ENCODE results near the gene HNRNPF.

HNRNPF gene

DNA sequence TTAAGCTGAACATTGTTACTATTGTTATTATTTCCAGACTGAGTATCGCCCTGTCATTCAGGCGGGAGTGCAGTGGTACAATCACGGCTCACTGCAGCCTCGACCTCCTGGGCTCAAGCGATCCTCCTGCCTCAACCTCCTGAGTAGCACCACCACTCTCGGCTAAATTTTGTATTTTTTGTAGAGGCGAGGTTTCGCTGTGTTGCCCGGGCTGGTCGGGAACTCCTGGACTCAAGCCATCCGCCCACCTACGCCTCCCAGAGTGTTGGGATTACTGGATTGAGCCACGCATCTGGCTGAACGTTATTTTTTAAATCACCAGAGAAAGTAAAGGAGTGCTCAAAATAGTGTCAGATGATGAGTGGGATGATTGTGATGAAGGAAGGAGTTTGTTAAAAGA, 1.4 kb upstream of the HNRNPF start:
- no peaks in the 10 kb centered on the region for H3K36me3 ChIP-seq (ENCODE audit: insufficient read depth, low read length)
- peaks cover 6% of the 10 kb centered on the region; the same call in 1 of the 2 replicates for H3K4me1 ChIP-seq (ENCODE audit: insufficient read depth, low read length)
- no peak overlapping the region; the same call in 1 of the 2 replicates for H3K9ac ChIP-seq (ENCODE audit: low read depth, low read length)
- no peaks in the 10 kb centered on the region for H3K9me3 ChIP-seq (ENCODE audit: control insufficient read depth, insufficient read depth, low read length)

DNA sequence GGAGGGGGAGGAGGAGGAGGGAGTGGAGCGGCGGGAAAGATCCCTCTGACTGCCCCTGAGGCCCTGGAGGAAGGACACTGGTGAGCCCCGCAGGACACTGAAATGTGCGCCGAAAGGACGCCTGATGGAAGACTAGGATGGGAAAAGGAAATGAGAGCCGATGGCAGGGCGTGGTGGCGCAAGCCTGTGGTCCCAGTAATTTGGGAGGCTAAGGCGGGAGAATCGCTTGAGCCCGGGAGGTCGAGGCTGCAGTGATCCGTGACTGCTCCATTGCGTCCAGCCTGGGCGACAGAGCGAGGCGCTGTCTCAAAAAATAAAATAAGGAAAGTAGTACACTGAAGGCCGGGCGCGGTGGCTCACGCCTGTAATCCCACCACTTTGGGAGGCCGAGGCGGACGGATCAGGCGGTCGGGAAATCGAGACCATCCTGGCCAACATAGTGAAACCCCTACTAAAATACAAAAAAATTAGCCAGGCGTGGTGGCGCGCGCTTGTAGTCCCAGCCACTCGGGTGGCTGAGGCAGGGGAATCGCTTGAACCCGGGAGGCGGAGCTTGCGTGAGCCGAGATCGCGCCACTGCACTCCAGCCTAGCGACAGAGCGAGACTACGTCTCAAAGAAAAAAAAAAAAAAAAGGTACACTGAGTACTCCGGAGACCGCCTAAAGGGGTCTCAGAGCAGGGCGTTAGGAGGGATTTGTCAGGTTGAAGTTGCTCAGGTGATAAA, 561 bp upstream of the HNRNPF start:
- H3K9ac ChIP-seq (ENCODE audit: low read depth, low read length) = peak overlapping the region; percentile 82
- peaks cover 10% of the 10 kb centered on the region; the same call in 1 of the 2 replicates for H3K4me1 ChIP-seq (ENCODE audit: insufficient read depth, low read length)
- no peaks in the 10 kb centered on the region for H3K9me3 ChIP-seq (ENCODE audit: control insufficient read depth, insufficient read depth, low read length)
- H3K36me3 ChIP-seq (ENCODE audit: insufficient read depth, low read length) = no peaks in the 10 kb centered on the region

DNA sequence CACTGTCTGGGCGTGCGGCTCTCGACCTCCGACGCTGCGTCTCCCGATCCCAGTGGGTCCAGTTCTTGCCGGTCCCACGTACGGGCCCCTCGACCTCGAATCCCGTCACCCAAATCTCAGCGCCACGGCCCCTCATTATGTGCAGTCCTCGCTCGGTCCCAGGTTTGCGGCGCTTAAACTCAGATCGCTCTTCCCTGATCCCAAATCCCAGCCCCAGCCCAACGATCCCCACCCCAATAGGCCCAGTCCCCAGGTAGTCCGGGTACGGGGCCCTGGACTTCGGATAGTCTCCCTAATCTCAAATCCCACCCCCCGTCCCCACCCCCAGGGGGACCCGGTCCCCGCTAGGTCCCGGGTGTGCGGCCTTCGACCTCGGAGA, 666 bp downstream of the HNRNPF start:
- Histone ChIP-seq H3K4me1 (ENCODE audit: insufficient read depth, low read length) (peaks cover 21% of the 10 kb centered on the region), H3K9ac (ENCODE audit: low read depth, low read length) (peak overlapping the region; percentile 69), H3K9me3 (ENCODE audit: control insufficient read depth, insufficient read depth, low read length) (no peaks in the 10 kb centered on the region), H3K36me3 (ENCODE audit: insufficient read depth, low read length) (no peaks in the 10 kb centered on the region)

DNA sequence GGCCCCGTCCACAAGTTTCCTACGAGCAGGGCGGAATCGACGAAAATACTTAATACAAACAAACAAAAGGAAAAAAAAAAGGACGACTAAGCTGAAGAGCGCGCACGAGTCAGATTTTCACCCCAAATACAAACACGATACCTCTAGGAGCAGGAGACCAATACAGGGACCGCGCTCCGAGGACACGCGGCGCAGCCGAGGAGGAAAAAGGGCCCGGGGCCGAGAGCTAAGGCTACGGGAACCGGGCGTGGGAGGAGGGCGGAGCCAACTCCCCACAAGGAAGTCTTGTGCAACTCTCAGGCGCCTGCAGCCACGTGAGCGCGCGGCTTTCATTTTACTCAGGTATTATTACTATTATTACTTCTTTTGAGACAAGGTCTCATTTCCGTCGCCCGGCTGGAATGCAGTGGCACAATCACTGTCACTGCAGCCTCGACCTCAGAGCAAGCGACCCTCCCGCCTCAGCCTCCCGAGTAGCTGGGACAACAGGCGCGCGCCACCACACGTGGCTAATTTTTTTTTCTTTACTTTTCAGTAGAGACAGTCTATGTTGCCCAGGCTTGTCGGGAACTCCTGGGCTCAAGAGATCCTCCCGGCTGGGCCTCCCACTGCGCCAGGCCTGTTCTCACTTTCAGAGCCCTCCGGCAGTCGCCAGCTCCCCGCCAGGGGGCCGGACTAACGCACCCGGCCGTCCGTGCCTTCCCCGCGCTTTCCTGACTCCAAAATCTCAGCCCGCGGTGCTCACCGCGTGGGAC, 1.2 kb downstream of the HNRNPF start:
- peaks cover 25% of the 10 kb centered on the region for H3K4me1 ChIP-seq (ENCODE audit: insufficient read depth, low read length)
- no peaks in the 10 kb centered on the region for H3K36me3 ChIP-seq (ENCODE audit: insufficient read depth, low read length)
- peak overlapping the region; percentile 69 for H3K9ac ChIP-seq (ENCODE audit: low read depth, low read length)
- H3K9me3 ChIP-seq (ENCODE audit: control insufficient read depth, insufficient read depth, low read length) = no peaks in the 10 kb centered on the region

DNA sequence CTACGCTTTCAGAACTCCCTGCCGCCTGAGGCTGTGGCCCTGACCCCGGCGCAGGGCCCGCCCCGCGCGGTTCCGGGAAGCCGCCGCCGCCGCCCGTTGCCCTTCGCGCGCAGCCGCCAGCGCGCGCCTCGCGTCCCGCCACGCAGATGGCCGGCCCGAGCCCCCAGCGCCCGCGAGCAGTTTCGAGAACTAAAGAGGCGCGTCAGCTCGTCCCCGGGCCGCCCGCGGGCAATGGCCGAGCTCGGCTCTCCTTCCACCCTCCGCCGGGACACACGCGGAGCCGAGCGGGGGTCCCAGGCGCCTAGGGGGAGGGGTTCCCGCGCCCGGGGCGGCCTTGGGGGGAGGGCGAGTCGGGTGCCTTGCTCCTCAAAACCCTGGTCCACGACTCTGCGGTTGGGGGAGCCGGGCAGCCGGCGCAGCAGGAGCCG, 1.8 kb downstream of the HNRNPF start:
- H3K9ac ChIP-seq (ENCODE audit: low read depth, low read length) = peak overlapping the region; percentile 69
- no peaks in the 10 kb centered on the region for H3K9me3 ChIP-seq (ENCODE audit: control insufficient read depth, insufficient read depth, low read length)
- no peaks in the 10 kb centered on the region for H3K36me3 ChIP-seq (ENCODE audit: insufficient read depth, low read length)
- peaks cover 26% of the 10 kb centered on the region for H3K4me1 ChIP-seq (ENCODE audit: insufficient read depth, low read length)

DNA sequence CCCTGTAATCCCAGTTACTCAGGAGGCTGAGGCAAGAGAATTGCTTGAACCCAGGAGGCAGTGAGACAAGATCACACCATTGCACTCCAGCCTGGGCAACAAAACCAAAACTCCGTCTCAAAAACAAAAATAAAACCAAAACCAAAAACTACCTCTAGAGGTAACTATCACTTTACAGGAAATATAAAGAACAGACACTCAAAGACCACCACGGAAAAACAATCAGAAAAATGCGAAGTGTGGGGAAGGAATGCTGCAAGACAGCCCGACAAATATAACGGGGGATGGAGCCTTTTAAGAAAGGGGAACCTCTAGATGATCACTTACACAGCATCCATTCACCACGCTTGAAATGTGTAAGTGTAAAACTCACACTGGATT, 4.3 kb downstream of the HNRNPF start:
- Histone ChIP-seq H3K9ac (ENCODE audit: low read depth, low read length) (peak overlapping the region; percentile 14; the same call in 1 of the 2 replicates), H3K4me1 (ENCODE audit: insufficient read depth, low read length) (peaks cover 40% of the 10 kb centered on the region), H3K36me3 (ENCODE audit: insufficient read depth, low read length) (no peaks in the 10 kb centered on the region), H3K9me3 (ENCODE audit: control insufficient read depth, insufficient read depth, low read length) (no peaks in the 10 kb centered on the region)

DNA sequence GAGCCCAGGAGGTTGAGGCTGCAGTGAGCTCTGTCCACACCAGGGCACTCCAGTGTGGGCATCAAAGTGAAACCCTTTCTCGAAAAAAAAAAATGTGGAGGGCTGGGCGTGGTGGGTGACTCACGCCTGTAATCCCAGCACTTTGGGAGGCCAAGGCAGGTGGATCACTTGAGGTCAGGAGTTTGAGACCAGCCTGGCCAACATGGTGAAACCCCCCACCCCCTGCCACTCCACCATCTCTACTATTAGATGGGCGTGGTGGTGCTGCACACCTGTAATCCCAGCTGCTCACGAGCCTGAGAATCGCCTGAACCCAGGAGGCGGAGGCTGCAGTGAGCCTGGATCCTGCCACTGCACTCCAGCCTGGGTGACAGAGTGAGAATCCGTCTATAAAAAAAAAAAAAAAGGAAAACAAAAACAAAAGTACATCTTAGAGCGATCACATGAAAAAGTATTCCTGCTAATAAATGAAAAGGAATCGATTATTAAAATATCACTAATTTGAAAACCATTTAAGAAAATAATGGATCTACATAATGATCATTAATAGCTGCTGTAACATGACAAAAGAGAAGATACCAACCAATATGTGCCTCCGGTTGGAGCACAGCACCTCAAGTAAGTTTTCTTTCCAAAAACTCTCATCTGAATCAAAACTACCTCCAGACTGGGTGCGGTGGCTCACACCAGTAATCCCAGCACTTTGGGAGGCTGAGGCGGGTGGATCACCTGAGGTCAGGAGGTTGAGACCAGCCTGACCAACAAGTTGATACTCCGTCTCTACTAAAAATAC, 4.9 kb downstream of the HNRNPF start:
- Histone ChIP-seq H3K36me3 (ENCODE audit: insufficient read depth, low read length) (no peaks in the 10 kb centered on the region), H3K9me3 (ENCODE audit: control insufficient read depth, insufficient read depth, low read length) (no peaks in the 10 kb centered on the region), H3K9ac (ENCODE audit: low read depth, low read length) (peak overlapping the region; percentile 14; the same call in 1 of the 2 replicates), H3K4me1 (ENCODE audit: insufficient read depth, low read length) (peaks cover 45% of the 10 kb centered on the region)

DNA sequence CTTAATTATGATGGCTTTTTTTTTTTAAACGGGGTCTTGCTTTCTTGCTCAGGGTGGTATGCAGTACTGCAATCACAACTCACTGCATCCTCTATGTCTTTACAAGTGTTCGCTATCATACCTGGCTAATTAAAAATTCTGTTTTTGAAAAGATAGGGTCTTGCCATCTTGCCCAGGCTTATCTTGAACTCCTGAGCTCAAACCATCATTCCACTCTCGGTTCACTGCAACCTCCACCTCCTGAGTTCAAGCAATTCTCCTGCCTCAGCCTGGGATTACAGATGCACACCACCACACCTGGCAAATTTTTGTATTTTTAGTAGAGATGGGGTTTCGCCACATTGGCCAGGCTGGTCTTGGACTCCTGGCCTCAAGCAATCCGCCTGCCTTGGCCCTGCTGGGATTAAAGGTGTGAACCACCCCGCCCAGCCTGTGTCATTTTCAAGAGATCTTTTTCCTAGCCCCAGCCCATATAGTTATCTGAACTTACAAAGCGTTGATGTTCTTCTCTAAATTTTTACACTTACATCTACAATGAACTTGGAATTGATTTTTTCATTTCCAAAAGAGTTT, 6.0 kb downstream of the HNRNPF start:
- Histone ChIP-seq H3K4me1 (ENCODE audit: insufficient read depth, low read length) (peaks cover 50% of the 10 kb centered on the region), H3K9ac (ENCODE audit: low read depth, low read length) (no peak overlapping the region), H3K9me3 (ENCODE audit: control insufficient read depth, insufficient read depth, low read length) (no peaks in the 10 kb centered on the region), H3K36me3 (ENCODE audit: insufficient read depth, low read length) (no peaks in the 10 kb centered on the region)

DNA sequence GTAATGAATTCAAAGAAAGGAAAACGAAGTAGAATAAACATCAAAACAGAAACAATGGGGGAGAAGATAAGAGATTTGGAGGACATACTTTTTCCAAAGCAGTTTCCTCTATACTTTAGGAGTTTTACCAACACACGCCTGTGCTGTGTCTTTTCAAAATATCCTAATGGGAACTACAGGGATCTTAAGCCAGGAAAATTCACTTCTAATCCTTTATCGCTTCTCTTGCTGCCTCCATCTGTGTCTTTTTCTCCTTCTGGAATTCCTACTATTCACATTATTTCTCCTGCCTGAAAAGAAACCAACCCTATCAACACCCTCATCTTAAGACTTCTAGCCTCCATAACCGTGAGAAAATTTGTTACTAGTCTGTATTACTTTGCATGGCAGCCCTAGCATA, 6.8 kb downstream of the HNRNPF start:
- Histone ChIP-seq H3K4me1 (ENCODE audit: insufficient read depth, low read length) (peaks cover 50% of the 10 kb centered on the region), H3K36me3 (ENCODE audit: insufficient read depth, low read length) (no peaks in the 10 kb centered on the region), H3K9ac (ENCODE audit: low read depth, low read length) (no peak overlapping the region), H3K9me3 (ENCODE audit: control insufficient read depth, insufficient read depth, low read length) (no peaks in the 10 kb centered on the region)

DNA sequence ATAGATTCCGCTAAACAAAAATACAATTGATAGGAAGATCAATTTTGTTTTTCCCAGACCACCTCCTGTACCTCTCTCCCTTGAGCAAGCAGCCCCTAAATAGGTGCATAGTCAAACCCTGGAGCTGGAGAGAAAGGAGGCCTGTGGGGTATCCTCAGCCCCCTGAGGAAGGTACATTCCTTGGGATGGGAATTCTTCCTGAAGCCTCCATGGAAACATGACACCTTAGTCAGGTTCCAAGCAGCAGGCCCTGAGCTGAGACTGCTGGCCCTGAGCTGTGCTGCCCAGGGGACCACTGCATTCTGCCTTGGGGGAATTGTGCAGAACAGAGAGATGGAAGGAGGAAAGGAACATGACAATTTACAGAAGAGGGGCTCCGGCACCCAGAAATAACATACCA, 7.4 kb downstream of the HNRNPF start:
- H3K36me3 ChIP-seq (ENCODE audit: insufficient read depth, low read length) = no peaks in the 10 kb centered on the region
- no peaks in the 10 kb centered on the region for H3K9me3 ChIP-seq (ENCODE audit: control insufficient read depth, insufficient read depth, low read length)
- H3K9ac ChIP-seq (ENCODE audit: low read depth, low read length) = no peak overlapping the region
- peaks cover 50% of the 10 kb centered on the region for H3K4me1 ChIP-seq (ENCODE audit: insufficient read depth, low read length)

DNA sequence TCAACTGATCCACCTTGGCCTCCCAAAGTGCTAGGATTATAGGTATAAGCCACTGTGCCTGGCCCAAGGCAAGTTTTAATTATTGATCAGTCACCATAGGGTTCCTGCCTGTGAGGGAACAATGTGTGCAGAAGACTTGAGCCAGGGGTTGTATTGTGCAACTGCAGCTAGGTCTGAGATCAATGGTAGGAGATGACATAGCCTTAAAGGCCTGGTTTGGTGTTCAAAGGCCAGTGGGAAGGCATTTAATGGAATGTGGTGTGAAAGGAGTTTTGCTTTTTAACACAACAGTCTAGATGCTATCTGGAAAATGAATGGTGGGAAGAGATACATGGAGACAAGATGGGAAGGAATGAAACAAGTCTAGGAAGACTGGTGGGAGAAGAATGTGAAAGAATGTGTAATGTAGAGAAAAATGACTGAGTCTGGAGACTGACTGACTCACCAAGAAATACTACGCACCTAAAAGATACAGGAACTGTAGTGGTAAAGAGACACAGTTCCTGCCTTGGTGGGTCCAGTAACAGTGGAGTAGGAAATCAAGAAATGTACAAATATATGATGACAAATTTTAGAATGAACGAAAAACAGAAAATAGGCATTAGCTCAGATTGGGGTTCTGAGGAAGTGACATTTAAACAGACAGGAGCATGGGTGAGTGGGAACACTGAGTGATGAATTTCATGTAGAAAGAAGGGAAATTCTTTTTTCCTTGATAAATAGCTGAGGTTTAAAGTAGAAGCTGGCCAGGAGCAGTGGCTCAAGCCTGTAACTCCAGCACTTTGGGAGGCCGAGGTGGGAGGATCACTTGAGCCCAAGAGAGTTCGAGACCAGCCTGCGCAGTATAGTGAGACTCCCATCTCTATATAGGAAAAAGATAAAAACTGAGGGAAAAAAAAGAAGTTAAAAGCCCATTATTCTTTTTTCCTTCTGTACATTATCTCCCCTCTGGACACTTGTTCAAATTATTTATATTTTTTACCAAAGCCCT, 9.4 kb downstream of the HNRNPF start:
- Histone ChIP-seq H3K9me3 (ENCODE audit: control insufficient read depth, insufficient read depth, low read length) (no peaks in the 10 kb centered on the region), H3K36me3 (ENCODE audit: insufficient read depth, low read length) (no peaks in the 10 kb centered on the region), H3K4me1 (ENCODE audit: insufficient read depth, low read length) (peaks cover 49% of the 10 kb centered on the region), H3K9ac (ENCODE audit: low read depth, low read length) (no peak overlapping the region; the same call in 1 of the 2 replicates)

DNA sequence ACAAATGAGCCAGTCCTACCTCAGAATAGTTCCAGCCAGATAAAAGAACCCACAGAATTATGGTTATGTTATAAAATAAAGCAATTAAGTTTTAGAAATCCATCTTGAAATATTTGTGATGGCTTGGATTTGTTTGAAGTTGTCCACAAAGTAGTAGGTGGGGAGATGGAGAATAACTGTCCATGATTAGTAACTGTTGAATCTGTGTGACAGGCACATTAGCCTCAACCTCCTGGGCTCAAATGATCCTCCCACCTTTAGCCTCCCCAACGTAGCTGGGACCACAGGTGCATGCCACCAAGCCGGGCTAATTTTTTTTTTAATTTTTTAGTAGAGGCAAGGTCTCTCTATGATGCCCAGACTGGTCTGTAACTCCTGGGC, 10.1 kb downstream of the HNRNPF start:
- no peaks in the 10 kb centered on the region for H3K9me3 ChIP-seq (ENCODE audit: control insufficient read depth, insufficient read depth, low read length)
- no peak overlapping the region for H3K9ac ChIP-seq (ENCODE audit: low read depth, low read length)
- H3K4me1 ChIP-seq (ENCODE audit: insufficient read depth, low read length) = peaks cover 48% of the 10 kb centered on the region
- peaks cover 6% of the 10 kb centered on the region for H3K36me3 ChIP-seq (ENCODE audit: insufficient read depth, low read length)

DNA sequence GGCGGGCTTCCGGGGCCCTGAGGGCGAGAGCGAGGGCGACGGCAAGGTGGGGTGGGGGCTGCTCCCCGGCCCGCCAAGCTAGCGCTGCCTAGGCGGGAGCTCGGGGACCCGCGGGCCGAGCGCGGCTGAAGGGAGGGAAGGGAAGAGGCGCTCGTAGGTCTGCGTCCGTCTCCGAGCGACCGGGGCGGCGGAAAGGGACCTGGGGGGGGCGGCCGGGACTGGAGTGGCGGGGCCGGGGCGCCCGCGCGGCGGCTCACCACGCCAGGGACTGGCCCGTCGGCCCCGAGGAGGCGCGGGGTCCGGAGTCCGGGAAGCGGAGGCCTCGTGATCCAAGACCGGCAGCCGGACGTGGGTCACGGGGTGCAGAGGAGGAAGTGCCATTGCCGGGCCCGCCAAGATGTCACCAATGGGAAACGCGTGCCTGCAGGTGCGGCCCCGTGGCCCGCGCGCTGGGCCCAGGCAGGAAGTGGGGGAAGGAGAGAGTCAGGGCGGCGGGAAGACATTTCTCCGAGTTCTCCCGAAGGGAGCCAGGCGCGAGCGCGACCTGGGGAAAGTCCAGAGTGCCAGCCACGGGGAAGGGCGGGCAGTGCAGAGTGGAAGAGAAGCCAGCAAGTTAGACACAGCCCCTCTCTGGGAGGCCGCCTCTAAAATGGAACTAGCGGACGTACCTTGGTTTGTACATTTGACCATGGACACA, 11.9 kb downstream of the HNRNPF start:
- Histone ChIP-seq H3K4me1 (ENCODE audit: insufficient read depth, low read length) (peaks cover 37% of the 10 kb centered on the region), H3K9me3 (ENCODE audit: control insufficient read depth, insufficient read depth, low read length) (no peaks in the 10 kb centered on the region), H3K36me3 (ENCODE audit: insufficient read depth, low read length) (peaks cover 18% of the 10 kb centered on the region), H3K9ac (ENCODE audit: low read depth, low read length) (peak overlapping the region; percentile 71)
